ENCODE results near the gene KIRREL3. TPM values are rescaled to one million over a fixed set of nuclear protein-coding genes. Genes with fewer than 3 reads are reported as not detected.

The KIRREL3 gene
- total and polyA plus RNA-seq, 2 donors (not counting 3 experiments of a cell fraction or from before 2014, with no cell fraction given), result not detected

GRCh38 chr11:126888115-126888712, 112.4 kb downstream of the KIRREL3 start:
- FAIRE-seq, result no peak
- BruUV-seq (replicated peaks), result no TSS peak
- H3K4me1 ChIP-seq (ENCODE audit: control insufficient read depth, extremely low read depth, insufficient read depth, low read length), result no peaks in the 10 kb centered on the region
- no peaks in the 10 kb centered on the region for H3K9me3 ChIP-seq (replicated peaks; ENCODE audit: control insufficient read depth, insufficient read depth, low read length)
- no peak overlapping the region for H2AFZ ChIP-seq (ENCODE audit: low read depth, low read length)
- no peaks in the 10 kb centered on the region for H3K27me3 ChIP-seq (ENCODE audit: control insufficient read depth in 2 of 2, insufficient read depth in 2 of 2, low read length in 2 of 2)
- no peaks in the 10 kb centered on the region for H4K20me1 ChIP-seq (replicated peaks; ENCODE audit: control insufficient read depth, extremely low read depth, insufficient read depth, low read length)
- H3K36me3 ChIP-seq (ENCODE audit: control insufficient read depth in 2 of 2, extremely low read depth in 1 of 2, insufficient read depth in 2 of 2, low read length in 2 of 2), result no peaks in the 10 kb centered on the region
- no peak for DNase-seq (ENCODE audit: low read depth, low spot score)
- H3K4me3 ChIP-seq (replicated peaks in 1 of 3; ENCODE audit: insufficient read depth in 1 of 3, low read depth in 1 of 3, low read length in 3 of 3), result no peak overlapping the region
- no peaks in the 10 kb centered on the region for H3K9me1 ChIP-seq (replicated peaks; ENCODE audit: control insufficient read depth, extremely low read depth, insufficient read depth, low read length)
- ChIA-PET POLR2A (no interaction called here), CTCF (no interaction called here)
- dilution Hi-C loops (cut with MboI; ENCODE audit: extremely low pct_ligation_motif_present, low sequenced_read_pairs) (no loop called here), intact Hi-C loops (cut with micrococcal nuclease) (no loop called here)
- H3K27ac ChIP-seq (ENCODE audit: insufficient read depth, low read depth, low read length), result no peak overlapping the region
- no peak overlapping the region for H3K9ac ChIP-seq (replicated peaks; ENCODE audit: extremely low read depth, insufficient read depth, low read length)
- TF ChIP-seq FOS (IDR thresholded peaks at IDR 0.05; ENCODE audit: borderline replicate concordance, insufficient read depth, low read length) (no peak), EZH2 (IDR thresholded peaks at IDR 0.05; ENCODE audit: borderline replicate concordance, low read depth, low read length, severe bottlenecking) (no peak), GATA2 (IDR thresholded peaks at IDR 0.05; ENCODE audit: insufficient read depth, insufficient read length, low read depth, low read length) (no peak)
- TF ChIP-seq, protein P1, sequence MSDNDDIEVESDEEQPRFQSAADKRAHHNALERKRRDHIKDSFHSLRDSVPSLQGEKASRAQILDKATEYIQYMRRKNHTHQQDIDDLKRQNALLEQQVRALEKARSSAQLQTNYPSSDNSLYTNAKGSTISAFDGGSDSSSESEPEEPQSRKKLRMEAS (IDR thresholded peaks at IDR 0.05; ENCODE audit: insufficient read depth, insufficient read length), result no peak
- TF ChIP-seq, protein P2, sequence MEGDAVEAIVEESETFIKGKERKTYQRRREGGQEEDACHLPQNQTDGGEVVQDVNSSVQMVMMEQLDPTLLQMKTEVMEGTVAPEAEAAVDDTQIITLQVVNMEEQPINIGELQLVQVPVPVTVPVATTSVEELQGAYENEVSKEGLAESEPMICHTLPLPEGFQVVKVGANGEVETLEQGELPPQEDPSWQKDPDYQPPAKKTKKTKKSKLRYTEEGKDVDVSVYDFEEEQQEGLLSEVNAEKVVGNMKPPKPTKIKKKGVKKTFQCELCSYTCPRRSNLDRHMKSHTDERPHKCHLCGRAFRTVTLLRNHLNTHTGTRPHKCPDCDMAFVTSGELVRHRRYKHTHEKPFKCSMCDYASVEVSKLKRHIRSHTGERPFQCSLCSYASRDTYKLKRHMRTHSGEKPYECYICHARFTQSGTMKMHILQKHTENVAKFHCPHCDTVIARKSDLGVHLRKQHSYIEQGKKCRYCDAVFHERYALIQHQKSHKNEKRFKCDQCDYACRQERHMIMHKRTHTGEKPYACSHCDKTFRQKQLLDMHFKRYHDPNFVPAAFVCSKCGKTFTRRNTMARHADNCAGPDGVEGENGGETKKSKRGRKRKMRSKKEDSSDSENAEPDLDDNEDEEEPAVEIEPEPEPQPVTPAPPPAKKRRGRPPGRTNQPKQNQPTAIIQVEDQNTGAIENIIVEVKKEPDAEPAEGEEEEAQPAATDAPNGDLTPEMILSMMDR (IDR thresholded peaks at IDR 0.05; ENCODE audit: extremely low read depth in 1 of 2, insufficient read depth in 1 of 2, low read depth in 1 of 2, low read length in 2 of 2), result no peak
- no peaks in the 10 kb centered on the region for H3K79me2 ChIP-seq (ENCODE audit: control insufficient read depth, insufficient read depth, low read length)
- no peak overlapping the region for H3K4me2 ChIP-seq (ENCODE audit: insufficient read depth, low read length)

Data from endothelial cell of umbilical vein (primary cell).